Eye (tissue), 1 donor: ENCODE measurements around the gene HPS1.

ENCODE experiments used
- DNase-seq: peaks from one replicate; pipeline ENCODE4 v3.0.0-alpha.2; 2015

HPS1 gene

DNA sequence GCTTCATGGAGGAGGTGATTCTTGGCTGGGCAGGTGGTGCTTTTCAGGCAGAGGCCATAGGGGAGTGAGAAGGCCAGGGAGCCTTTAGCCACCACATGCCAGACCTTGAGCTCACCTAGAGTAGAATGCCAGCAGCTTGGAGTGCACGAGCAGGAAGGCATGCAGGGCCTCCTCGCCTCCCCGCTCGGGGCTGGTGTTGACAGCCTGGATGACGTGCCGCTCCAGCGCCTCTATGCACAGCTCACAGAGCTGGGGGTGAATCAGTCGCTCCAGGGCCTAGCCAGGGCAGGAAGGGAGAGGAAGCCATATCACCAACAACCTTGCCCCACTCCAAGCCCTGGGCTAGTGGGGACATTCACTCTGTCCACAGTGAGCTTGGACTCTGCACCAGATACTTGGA is 15.7 kb downstream of the HPS1 start:
- no peak for DNase-seq

DNA sequence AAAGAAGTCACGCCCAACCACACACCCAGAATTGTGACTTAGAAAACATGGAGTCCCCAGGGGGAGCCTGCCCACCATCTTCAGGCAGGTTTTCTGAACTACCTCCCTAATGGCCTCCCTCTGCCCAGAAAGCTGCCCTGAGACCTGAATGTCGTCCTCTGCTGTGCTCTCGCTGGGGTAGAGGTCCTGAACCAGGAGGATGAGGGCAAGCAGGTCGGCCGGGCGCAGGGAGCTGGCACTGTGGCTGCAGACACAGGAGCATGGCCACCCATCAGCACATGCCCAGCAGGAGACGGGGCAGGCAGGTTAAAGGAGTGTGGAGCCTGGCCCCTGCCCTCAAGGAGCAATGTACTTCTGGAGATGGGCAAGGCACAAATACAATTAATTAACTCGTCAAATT is 16.3 kb downstream of the HPS1 start:
- no peak for DNase-seq

DNA sequence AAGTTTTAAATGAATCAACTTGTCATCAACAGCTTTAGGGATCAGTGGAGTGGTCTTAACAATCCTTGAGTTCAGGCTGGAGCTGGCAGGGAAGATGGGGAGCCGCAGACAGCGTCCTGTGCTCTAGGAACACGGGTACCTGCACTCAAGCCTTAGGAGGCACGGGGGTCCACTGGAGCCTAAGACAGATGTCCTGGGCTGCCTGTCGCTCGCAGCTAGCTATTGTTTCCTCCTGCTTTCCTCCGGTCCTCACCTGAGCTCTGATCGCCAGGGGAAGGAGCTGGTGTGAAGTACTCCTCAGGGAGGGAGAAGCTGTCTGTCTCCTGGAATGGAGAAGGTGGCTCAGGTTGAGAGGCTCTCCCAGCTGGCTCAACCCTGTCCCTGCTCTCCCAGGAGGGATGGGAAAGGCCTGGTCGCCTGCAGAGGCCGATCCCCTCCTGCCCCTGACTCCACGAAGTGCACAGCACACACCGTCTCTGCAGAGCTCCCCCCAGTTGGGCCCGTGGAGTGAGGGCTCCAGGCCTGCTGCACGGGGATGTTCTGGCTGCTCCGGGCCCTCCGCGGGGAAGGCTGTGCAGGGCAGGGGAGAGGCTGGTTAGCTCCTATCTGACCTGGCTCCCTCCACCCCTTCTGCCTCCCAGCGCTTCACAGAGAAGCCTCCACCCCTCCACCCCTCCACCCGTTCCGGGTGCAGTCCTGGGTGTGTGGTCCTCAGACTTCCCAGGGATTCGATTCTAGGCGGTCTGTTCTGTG is 17.2 kb downstream of the HPS1 start:
- no peak for DNase-seq

DNA sequence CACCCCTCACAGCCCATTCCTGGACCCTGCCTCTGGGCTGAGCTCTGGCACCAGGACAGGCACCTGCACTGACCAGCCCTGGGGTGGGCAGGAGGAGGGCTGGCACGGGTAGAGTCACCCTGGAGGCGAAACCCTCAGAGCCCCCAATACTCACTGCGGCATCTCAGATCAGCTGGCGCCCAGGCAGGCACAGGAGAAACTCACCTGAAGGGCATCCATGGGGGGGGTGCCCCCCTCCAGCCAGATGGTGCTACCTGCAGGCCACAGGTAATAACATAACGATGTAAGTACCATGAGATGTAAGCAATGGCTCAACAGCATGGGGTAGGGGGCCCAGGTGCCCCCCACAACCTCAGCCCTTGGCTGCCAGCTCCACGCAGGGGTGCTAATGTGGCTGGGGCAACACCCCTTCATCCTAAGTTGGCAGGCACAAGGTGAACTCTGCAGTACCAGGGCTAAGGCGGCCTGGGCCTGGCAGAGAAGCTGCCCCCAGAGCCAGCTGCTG is 19.7 kb downstream of the HPS1 start:
- no peak for DNase-seq

DNA sequence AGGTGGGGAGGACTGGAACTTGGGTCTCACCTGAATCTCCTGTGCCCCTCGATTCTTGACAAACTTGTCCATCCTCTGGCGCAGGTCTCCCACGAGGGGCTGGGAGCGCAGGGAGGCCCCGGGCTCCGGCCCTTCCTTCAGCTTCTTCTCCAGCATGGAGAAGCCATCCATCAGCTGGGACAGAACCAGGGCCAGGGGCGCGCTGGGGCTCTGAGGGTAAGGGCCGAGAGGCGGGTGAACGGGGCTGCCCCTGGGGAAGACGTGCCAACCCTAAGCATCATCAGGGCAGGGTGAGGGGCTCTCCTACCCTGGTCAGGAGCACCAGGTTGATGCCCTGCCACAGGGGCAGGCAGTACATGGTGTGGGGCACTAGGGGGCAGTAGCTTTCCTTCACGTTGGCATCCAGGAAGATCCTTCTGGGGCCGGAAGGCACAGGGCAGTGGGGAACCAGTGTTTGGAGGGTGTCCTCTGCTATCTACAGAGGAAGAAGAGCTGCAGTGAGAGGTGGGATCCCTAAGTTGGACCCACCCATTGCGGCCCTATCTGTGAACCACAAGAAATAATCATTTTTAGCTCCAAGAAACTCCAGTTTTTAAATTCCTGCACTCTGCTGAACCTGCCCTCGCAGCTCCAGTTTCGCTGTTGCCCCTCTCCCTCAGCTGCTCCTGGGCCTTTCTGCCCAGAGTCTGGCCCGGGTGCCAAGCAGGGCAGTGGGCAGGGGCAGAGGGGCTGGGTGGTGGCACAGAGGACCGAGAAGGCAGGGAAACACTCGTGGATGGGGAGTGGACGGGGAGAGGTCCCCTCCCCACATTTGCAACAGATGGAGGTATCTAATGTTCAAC is 21.0 kb downstream of the HPS1 start:
- peak; percentile 36 for DNase-seq

DNA sequence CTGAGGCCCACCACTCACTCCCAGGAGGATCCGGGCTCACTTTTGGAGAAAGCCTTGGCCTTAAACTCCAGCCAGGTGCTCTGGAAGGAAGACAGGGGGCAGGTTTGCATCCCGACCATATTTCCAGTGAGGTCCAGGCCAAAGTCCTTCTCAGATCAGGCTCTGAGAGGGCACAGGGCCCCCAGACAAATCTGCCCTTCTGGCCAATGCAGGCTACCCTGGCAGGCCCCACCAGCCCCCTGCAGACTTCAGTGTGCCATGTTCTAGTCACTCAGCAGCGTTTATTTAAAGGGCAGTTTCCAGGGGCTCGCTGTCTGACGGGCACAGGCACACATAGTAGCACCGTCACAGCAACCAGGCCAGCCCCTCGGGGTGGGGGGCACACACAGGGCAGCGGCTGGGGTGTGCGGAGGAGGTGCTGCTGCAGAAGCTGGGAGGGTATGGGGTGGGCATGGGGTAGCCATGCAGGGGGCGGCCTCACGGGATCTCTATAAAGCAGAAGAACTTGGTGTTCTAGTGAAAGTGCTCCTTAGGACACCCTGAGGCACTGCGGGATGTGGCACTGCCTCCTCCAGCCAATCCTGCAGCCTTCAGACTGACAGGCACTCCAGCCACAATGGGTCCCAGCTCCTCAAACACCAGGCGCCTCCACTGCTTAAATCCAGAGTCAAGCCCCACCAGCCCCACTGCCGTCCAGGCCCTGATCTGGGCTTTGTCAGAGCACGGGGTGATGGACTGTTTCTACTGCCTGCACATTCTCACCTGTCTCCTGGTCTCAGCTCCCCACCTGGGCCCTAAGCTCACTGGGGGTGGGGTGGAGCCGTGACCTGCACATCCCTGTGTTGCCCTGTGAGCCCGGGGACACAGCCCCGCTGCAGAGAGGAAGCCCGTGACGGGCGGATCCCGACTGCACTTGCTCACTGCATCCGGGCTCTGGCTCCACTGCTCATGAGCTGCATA is 22.2 kb downstream of the HPS1 start:
- DNase-seq = no peak

DNA sequence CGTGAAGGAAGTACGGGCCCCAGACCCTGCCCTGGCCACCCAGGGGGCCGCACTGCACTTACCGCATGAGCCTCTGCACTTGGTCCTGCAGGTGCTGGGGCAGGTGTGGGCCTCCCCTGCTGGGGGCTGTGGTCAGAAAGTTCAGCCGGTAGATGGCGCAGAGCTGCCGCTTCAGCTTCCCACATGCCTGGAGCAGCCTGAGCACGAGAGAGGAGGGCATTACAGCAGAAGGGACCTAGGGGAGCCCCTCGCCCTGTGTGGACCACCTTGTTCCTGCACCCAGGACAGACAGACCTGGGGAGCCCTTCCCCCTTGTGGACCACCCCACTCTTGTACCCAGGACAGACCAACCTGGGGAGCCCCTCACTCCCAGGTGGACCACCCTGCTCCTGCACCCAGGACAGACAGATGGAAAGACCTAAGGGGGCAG is 23.0 kb downstream of the HPS1 start:
- no peak for DNase-seq

DNA sequence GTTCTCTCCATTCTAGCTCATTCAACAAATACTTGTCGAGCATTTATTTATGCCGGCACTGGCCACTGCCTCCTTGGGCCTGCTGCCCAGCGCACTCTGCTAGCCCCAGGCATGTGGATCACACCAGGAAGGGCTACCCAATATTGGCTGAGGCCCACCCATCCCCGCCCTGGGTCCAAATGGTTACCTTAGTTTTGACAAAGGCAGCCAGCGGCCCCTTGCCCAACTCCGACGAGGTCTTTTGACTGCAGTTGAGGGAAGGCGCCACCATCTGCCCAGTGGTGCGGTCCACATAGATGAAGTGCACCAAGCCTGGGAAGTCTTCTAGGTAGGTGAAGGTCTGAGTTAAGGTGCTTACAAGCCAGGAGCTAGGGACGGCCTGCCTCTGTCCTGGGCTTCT is 24.6 kb downstream of the HPS1 start:
- DNase-seq = no peak

DNA sequence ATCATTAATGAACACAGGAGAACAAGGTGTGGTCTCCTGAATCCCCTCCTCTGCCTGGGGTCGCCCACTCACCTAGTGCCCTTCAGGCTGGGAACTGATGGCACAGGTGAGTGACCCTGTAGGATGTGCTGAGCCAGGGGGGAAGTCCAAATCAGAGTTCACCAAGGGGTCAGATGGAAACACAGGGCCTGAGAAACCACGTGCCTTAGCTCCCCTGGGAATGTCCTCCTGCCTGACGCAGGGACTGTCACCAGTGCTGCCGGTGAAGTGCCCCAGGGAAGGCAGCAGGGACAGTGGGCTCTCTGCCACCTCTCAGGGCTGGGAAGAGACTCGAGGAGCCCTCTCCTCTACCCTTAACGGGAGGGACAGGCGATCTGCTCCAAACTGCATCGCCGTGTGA is 25.9 kb downstream of the HPS1 start:
- peak; percentile 35 for DNase-seq

DNA sequence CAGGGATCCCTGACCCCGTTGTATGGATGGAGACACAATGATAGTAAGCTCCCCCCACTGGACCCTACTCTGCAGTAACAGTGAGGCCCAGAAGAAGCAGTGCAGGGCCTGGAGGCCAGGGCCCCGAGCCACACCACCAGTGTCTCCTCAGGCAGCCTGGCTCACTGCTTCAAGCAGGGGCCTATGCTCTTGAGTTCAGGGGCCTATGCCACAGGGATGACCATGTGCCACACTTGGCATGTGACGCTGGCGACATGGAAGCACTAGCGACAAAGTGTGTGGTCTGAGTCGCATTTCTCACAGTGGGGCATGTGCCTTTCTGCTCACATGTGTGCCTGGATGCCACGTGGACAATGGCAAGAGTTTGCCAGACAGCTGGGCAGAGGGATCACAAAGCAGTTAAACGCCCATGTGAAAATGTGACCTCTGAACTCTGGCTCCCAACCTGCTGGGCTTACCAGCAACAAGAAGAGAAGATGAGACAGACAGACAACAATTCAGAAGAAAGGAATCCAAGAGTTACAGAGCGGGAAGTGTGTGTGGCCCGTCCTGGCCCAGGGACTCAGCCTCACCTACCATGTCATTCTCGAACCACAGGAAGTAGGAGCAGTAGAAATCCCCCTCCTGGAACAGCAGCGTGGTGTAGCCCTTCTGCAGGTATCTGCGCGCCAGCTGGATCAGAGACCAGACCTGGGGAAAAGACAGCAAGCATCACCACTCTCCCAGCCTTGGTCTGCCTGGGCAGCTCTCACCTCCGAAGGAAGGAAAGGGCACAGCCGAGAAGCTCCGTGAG is 27.1 kb downstream of the HPS1 start:
- DNase-seq = no peak

DNA sequence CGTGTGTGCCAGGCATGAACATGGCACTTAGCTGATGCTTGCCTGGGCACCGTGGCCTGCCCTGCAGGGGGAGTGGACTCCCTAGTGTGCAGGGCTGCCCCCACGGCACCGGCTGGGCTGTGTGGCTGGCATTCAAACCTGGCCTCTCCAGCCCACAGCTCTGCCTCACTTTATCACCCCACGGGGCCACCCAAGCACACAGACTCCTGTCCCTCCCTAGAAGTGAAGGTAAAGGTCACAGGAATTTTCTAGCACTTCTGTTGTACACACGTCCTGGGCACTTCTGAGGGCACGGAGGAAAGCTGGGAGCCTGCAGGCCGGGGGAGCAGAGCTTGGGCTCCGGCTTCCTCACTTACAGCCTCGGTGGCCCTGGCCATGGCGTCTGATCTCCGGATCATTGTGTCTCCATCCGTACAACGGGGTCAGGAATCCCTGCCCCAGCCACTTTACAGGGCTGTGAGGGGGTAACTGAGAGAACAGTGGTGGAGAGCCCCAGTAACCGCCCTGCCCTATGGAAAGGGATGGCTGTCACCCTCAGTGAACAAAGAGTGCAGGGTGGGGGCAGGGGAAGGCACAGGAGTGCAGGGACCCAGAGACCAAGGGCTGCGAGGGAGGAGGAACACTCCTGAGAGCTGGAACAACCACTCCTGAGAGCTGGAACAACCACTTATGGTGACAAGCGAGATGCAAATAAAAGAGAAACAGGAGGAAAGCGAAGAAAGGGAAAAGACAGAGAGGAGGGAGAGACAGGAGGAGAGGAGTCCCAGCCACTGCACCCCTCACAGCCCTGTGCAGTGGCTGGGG is 27.9 kb downstream of the HPS1 start:
- DNase-seq = no peak

DNA sequence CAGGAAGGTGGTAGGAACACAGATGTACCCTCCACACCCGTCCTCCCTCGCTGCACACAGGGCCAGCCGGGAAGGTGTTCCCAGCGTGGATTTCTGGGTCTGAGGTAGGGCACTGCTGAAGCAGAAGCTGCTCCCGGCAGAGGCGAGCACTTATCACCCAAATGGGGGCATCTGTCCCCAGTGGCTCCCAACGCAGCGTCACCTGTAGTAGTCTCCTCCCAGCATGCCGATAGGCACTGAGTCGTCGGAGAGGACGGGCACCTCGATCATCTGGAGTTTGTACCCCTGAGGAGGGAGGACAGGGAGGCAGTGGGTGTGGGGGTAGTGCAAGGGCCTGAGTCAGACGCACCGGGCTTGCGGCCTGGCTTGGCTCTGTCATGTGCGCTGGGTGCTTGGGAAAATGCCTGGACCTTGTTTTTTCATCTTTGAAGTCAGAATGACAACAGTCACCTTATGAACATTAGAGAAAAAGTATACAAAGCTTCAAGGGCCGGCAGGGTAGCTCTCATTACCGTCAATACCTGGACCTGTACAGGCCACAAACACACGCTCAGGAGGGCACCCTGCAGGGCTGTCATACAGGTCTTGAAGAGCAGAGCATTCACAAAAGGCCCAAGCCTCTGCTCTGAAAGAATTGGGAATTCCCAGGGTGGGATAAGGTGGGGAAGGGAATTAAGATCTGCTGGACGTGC is 28.6 kb downstream of the HPS1 start:
- DNase-seq = no peak

DNA sequence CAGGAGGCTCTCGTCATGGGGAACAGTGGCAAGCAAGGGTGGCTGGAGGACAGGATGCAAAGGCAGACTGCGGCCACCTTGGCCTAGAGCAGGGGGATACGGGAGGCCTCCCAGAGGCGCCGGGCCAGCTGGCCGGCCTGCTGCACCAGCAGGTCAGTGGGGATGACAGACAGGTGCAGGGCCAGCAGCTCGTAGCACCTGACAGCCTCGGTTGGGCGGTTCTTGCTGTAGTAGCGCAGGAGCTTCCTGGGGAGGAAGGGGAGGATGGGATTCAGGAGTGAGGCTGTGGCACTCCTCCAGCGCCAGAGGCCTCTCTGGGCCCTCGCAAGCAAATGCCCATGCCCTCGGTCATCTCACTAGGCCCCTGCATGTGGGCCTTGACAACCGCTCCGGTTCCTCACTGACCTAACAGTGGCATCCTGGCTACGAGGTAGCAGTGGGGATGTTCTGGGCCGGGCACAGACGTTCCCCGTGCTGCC is 29.2 kb downstream of the HPS1 start:
- DNase-seq = no peak

DNA sequence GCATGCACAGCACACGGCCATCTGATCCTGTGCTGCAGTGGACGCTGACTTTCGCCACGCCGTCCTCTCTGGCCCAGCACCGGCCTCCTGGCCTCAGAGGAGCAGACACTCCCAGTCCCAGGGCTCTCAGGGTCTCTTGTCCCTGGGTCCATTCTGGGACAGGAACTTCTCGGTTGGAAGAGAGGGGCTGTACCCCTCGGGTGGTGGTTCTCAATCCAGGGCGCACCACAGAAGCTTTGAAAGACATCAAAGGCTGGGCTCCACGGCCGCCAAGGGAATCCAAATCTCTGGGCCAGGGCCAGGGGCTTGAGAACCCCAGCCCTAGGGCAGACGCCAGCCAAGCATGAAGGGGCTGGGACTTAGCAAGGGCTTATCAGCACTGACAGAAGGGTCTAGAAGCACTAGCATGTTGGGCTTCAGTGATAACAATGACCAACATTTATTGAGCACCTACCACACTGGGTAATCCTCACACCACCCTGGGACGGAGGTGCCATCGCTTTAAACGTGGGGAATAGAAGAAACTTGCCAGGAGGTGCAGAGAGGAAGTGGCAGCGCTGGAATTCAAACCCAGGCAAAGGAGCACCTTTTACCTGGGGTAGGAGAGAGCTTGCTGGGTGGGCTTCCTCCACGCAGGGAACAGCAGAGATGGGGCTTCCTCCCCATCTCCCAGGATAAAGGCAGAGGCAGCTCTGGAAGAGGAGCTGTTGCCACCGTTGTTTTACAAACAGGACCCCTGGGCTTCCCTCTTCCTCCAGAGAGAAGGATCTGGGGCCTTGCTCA is 29.9 kb downstream of the HPS1 start:
- DNase-seq = no peak

DNA sequence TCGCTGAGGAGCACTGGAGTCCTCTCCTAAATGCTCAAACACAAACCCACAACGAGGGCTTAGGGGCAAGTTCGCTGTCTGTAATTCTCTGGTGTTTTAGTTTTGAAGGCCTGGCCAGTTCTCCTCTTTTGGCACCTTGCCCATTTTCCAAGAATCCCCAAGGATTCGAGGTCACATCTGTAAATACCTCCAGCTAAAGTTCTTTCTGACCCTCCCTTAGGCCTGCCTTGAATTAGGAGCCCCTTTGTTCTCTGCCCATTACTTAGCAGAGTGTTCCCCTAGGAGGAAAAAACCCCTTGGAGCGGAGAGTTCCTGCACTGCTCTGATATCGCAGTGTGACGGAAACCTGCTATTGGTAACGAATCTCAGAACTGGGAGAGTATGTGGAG is 31.0 kb downstream of the HPS1 start:
- DNase-seq = peak; percentile 68

DNA sequence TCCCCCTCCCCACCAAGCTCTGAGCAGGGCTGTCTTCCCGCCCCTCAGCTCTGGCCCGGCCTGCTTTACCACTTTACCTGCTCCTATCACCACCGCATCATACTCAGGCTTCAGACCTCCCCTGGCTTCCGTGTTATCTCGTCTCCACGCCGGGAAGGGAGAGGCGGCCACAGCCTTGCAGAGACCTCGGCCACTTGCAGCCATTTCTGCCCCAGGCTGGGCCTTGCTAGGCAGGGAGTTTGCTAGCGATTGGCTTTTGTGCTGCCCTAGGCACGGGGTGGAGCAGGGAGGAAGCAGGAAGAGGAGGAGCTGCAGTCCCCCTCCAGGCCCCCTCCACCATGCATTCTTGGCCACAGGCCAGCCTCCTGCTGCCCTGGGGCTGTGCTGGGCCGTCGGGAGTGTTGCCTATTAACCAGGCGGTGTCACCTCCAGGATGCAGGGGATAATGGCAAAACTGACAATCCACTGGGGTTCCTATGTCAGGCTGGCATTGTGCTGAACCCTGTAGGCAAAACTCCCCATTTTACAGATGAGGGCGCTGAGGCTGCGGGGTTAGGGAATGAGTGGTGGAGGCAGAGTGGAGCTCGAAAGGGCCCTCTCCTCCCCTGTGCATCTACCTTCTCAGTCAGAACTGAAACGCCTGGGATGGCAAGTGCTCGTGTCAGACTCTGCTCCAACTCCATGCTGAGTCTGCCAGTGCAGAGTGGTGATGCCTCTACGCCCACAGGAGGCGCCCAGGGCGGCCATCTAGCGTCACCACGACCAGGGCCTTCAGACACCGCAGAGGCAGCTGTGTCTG is 31.6 kb downstream of the HPS1 start, which contains the start of gene PYROXD2:
Gene PYROXD2, minus strand, starts transcription at position 251 of the 799 bp plus-strand sequence. Its CDS starts 47 bp downstream, at position 204.
- peak; percentile 94 for DNase-seq

DNA sequence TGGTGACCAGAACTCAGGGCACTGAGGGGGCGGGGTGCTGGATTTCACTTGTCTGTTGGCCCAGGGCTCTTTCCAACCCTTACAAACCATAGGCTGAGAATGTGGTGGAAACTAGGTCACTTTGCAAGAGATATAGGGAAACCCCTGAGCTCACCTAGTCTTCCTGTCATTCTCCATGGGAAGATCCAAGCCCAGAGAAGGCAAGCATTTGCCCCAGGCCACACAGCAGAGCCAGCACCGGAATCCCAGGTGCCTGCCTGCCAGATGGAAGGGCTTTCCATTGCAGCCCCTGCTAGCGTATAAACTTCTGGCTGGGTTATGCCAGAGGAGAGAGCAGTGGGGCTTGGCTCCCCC is 32.2 kb downstream of the HPS1 start:
- no peak for DNase-seq

DNA sequence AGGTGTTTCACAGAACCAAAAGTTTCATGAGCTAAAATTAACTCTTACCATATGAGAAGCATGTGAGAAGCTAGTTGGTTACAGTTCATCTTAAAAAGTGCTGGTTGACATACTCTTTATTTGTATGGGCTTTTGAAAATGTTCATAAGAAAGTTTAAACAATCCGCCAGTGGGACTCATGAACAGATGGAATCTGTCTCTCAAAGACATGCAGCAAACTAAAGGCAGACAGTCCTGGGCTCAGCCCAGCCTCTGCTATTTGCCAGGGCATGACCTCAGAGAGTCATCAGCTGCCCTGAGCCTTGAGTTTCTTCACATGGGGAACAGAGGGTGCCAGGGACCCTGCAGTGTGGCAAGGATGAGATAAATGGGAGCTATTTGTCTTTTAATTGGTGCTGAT is 35.0 kb downstream of the HPS1 start:
- DNase-seq = no peak

DNA sequence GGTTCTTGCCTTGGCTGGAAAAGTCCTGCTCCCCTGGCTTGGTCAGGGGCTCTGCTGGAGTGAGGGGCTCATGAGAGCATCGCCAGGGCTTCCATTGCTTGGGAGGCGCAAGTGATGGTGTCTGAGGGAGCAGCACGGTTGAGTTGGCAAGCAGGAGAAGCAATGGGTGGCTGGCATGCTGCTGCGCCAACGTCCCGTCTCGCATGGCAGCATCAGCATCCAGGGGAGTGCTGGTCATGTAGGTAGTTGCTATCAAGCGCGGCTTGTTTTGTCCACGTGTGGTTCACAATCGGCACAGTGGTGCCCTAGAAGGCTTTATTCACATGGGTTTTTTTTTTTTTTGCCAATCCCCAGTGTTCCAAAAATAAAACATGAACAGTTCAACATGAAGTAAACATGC is 35.6 kb downstream of the HPS1 start:
- DNase-seq = no peak
